Keratinocyte (primary cell): ENCODE data around the gene ZNF581.

Source experiments
- EZH2 ChIP-seq: IDR thresholded peaks from one replicate; pipeline ENCODE4 v1.6.1; 2012; ENCODE audit warnings: inconsistent platforms, mild to moderate bottlenecking, low read length, moderate library complexity
- TF ChIP-seq, protein P1 (sequence below), 3 experiments: IDR thresholded peaks in 1 of 3; conservative IDR thresholded peaks in 1 of 3; optimal IDR thresholded peaks in 1 of 3; 2 replicates in 2 of 3; 3 replicates in 1 of 3; pipeline versions ENCODE3 to v1.5.1; 2011; ENCODE audit warnings: low read length in 3 of 3, mild to moderate bottlenecking in 3 of 3, moderate library complexity in 2 of 3, control low read depth in 1 of 3, inconsistent platforms in 1 of 3; ENCODE audit not compliant: insufficient read depth in 2 of 3; ENCODE audit errors: extremely low read depth in 1 of 3

DNA sequence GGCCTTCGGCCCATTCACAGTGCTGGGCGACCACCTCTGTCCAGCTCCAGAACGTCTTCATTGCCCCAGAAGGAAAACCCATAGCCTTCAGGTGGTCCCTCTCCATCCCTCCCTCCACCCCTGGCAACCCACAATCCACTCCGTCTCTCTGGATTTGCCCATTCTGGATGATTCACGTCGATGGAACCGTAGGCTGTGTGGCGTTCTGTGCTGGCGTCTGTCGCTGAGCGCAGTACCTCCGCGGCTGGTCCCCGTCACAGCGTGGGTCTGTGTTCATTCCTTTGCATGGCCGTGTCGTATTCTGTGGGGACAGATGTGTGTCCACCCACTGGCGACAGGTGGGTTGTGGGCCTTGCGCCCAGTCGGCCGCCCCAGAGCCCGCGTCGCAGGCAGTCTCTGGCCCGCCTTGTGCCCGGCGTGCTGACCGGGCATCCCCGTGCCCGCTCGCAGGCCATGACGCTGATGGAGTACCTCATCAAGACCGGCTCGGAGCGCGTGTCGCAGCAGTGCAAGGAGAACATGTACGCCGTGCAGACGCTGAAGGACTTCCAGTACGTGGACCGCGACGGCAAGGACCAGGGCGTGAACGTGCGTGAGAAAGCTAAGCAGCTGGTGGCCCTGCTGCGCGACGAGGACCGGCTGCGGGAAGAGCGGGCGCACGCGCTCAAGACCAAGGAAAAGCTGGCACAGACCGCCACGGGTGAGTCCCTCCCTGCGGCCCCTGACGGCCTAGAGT is 41.7 kb downstream of the ZNF581 start:
- TF ChIP-seq, protein P1, sequence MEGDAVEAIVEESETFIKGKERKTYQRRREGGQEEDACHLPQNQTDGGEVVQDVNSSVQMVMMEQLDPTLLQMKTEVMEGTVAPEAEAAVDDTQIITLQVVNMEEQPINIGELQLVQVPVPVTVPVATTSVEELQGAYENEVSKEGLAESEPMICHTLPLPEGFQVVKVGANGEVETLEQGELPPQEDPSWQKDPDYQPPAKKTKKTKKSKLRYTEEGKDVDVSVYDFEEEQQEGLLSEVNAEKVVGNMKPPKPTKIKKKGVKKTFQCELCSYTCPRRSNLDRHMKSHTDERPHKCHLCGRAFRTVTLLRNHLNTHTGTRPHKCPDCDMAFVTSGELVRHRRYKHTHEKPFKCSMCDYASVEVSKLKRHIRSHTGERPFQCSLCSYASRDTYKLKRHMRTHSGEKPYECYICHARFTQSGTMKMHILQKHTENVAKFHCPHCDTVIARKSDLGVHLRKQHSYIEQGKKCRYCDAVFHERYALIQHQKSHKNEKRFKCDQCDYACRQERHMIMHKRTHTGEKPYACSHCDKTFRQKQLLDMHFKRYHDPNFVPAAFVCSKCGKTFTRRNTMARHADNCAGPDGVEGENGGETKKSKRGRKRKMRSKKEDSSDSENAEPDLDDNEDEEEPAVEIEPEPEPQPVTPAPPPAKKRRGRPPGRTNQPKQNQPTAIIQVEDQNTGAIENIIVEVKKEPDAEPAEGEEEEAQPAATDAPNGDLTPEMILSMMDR (optimal IDR thresholded peaks at IDR 0.05 in 1 of 3, IDR thresholded peaks at IDR 0.05 in 1 of 3, conservative IDR thresholded peaks at IDR 0.05 in 1 of 3; ENCODE audit: extremely low read depth in 1 of 3, insufficient read depth in 2 of 3, low read length in 3 of 3), result no peak
- TF ChIP-seq EZH2, result no peak
